IPS-15b (cell line): ENCODE measurements around the gene SFXN5.

ENCODE experiments used
- H3K27me3 ChIP-seq: one replicate; pipeline ENCODE4 v1.6.1; 2013; ENCODE audit warnings: low read length; ENCODE audit not compliant: control insufficient read depth, insufficient read depth
- H3K36me3 ChIP-seq: one replicate; pipeline ENCODE4 v1.6.1; 2013; ENCODE audit warnings: low read length; ENCODE audit not compliant: control insufficient read depth, insufficient read depth
- H3K4me1 ChIP-seq: one replicate; pipeline ENCODE4 v1.6.1; 2013; ENCODE audit warnings: mild to moderate bottlenecking, low read length; ENCODE audit not compliant: control insufficient read depth, insufficient read depth
- H3K4me3 ChIP-seq: one replicate; pipeline ENCODE4 v1.5.1; 2013; ENCODE audit warnings: low read depth, low read length
- H3K9ac ChIP-seq: one replicate; pipeline ENCODE4 v1.6.1; 2013; ENCODE audit warnings: low read depth, mild to moderate bottlenecking, low read length
- H3K9me3 ChIP-seq: one replicate; pipeline ENCODE4 v1.6.1; 2013; ENCODE audit warnings: mild to moderate bottlenecking, low read length; ENCODE audit not compliant: control insufficient read depth, insufficient read depth

The SFXN5 gene

DNA sequence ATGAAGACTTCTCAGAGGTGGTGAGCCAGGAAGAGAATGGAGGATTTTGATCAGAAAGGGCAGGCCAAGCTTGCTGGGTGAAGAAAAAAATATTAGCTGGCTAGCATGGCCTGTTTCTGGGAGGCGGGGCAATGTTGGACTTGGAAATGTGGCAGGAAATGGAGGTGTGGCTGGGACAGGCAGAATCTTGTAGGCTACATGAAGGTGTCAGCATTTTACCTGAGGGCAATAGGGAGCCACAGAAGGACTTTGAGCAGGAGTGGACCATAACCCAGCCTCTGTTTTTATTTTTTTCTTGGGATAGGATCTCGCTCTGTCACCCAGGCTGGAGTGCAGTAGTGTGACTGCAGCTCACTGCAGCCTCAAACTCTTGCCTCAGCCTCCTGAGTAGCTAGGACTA, 122.5 kb downstream of the SFXN5 start:
- Histone ChIP-seq H3K36me3 (peaks cover 3% of the 10 kb centered on the region), H3K27me3 (no peaks in the 10 kb centered on the region), H3K9me3 (no peaks in the 10 kb centered on the region), H3K4me1 (peaks cover 9% of the 10 kb centered on the region), H3K4me3 (no peak overlapping the region), H3K9ac (no peak overlapping the region)

DNA sequence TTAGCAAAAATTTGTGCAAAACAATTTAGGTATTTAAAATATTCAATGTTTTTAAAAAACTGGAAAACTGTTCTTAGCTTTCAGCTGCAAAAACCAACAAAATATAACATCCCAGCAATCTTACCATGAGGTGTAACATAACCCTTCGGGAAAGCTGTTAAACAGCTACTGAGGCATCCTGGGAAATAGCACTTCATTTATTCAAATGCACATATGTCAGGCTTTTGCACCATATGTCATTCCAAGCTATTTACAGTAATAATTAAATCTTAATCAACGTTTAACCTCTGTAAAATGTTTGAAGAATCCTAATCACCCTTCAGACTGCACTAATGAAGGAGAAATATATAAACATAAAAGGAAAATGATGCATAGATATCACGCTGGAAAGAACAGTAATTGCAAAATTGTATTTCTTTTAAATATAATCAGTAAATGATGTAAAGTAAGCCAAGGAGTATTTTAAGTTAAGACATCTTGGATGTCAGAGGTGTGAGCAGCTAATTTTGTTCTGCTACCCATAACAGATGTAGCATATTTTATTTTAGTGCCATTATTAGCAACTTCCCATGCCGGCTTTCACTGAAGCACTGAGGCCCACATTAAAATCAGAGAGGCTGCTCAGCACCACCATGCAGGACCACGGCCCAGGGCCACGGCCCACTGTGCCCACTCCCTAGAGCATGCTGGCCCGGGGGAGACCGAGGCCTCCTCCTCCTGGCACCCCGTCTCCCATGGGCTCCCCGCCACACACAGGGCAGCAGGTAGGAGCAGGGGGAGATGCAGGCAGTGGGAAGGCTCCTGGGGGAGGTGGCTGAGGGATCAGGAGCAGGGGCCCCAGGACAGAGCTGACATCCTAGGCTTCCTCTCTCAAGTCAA, 123.3 kb downstream of the SFXN5 start:
- Histone ChIP-seq H3K36me3 (peaks cover 3% of the 10 kb centered on the region), H3K4me3 (no peak overlapping the region), H3K27me3 (no peaks in the 10 kb centered on the region), H3K9me3 (no peaks in the 10 kb centered on the region), H3K9ac (no peak overlapping the region), H3K4me1 (peaks cover 9% of the 10 kb centered on the region)

DNA sequence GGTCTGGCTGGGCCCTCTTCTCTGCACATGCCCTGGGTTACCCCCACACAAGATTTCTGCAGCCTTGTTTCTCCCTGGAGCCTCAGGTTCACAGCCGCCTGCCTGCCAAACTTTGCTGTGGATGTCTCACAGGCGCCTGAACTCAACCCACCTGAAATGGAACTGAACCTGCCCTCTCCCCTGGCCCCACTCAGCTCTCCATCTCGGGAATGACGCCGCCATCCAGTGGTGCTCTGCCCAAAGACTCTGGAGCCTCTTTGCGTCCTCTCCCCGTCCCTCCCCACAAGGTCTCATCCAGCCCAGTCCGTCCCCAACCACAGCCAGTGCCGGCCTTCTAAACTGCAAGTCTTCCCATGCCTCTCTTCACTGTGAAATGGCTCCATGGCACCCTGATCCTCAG, 125.0 kb downstream of the SFXN5 start:
- H3K9me3 ChIP-seq = no peaks in the 10 kb centered on the region
- H3K4me3 ChIP-seq = no peak overlapping the region
- H3K27me3 ChIP-seq = no peaks in the 10 kb centered on the region

DNA sequence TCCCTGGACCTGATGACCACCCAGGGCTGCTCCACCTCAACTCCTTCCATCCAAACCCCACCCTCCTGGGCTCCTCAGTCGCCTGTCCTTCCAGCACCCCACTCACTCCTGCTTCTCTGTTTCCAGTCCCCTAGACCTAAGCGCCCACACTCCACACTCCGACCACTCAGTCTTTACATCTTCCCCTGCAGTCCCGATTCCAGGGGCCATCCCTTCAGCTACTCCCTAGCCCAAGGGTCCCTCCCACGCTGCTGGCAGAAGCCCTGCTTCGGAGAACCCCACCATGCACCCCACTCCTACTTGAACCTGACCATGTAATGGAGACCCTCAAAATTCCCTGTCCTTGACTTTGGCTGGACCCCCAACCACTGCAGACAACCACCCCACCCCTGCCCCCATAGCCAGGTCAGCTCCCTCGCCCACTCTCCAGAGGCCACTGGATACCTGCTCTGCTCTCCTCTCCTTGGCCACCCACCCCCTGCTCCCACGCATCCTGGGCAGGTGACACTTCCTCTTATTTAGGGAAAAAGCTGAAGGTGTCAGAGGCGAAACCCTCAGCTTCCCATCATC, 126.0 kb downstream of the SFXN5 start:
- Histone ChIP-seq H3K4me1 (peaks cover 1% of the 10 kb centered on the region), H3K9ac (no peak overlapping the region), H3K4me3 (no peak overlapping the region), H3K9me3 (no peaks in the 10 kb centered on the region), H3K27me3 (no peaks in the 10 kb centered on the region), H3K36me3 (peaks cover under 1% of the 10 kb centered on the region)

More for the DNA sequence above, 125.0 kb downstream of the SFXN5 start:
- Histone ChIP-seq H3K36me3 (peaks cover 3% of the 10 kb centered on the region), H3K4me1 (no peaks in the 10 kb centered on the region), H3K9ac (no peak overlapping the region)

DNA sequence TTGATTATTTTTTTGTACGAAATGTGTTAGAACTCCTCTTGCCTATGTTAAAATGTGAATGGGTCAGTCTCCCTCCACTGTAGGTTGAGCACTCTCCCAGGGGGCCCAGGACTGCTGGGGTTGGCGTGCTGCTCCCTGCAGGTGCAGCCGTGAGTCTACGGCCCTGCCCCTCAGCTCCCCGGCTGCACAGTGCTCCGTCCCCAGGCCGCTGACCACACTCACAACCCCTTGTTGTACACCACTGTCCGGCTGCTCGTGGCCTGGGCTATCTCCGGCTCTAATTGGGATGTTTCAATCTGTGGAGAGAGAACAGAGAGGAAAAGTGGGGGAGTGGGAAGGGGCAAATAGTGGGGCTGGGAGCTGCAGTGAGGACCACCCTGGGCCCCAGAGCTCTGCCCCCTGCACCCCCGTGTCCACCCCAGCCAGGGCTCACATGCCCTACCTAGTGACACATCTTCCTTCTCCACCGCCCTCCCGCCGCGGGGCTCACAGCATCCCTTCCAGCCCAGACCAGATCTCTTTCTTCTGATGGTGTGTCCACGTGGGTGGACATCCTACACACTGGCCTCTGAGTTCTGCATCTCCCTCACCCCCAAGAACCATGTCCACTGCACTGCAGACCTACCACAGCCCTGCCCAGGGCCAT, 126.6 kb downstream of the SFXN5 start:
- Histone ChIP-seq H3K4me3 (no peak overlapping the region), H3K9me3 (no peaks in the 10 kb centered on the region), H3K4me1 (peaks cover 3% of the 10 kb centered on the region), H3K9ac (no peak overlapping the region), H3K27me3 (no peaks in the 10 kb centered on the region), H3K36me3 (no peaks in the 10 kb centered on the region)

DNA sequence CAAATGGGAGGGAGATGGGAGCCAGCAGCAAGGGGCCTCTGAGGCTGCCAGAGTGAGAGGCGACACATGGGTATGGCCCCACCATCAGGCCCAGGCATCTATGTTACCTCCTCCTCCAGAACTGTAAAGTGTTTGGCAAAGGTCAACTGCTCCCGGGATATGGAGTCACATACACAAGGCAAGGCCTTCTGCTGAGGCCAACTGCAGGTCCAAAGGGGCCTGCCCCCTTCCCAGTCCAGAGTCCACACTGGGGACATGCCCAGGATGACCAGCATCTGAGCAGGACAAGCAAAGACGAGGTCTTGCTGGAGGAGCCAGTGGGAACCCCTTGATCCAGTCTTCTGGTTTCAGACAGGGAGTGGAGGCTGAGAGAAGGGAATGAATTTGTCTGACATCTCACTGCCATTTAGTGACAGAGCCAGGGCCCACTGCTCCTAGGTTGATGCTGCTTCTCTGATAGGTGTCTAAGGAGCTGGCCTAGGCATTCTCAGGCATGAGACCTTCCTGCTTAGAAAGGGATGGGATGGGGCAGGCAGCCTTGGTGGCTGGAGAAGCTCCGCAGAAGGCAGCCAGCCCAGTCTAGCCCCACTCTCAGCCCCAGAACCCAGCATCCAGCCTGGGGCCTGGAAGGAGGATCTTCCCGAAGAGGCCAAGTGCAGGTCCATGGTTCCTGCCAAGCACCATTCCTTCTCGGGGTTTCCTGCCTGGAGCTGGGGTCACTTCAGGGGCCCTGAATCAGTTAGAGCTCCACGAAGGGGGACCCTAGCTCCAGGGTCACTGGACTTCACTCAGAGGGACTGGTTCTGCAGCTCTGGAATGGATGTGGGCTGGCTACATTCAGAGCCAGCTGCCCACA, 127.7 kb downstream of the SFXN5 start:
- no peak overlapping the region for H3K4me3 ChIP-seq
- no peak overlapping the region for H3K9ac ChIP-seq
- peaks cover 3% of the 10 kb centered on the region for H3K4me1 ChIP-seq
- no peaks in the 10 kb centered on the region for H3K9me3 ChIP-seq
- H3K36me3 ChIP-seq = no peaks in the 10 kb centered on the region
- peaks cover 2% of the 10 kb centered on the region for H3K27me3 ChIP-seq

DNA sequence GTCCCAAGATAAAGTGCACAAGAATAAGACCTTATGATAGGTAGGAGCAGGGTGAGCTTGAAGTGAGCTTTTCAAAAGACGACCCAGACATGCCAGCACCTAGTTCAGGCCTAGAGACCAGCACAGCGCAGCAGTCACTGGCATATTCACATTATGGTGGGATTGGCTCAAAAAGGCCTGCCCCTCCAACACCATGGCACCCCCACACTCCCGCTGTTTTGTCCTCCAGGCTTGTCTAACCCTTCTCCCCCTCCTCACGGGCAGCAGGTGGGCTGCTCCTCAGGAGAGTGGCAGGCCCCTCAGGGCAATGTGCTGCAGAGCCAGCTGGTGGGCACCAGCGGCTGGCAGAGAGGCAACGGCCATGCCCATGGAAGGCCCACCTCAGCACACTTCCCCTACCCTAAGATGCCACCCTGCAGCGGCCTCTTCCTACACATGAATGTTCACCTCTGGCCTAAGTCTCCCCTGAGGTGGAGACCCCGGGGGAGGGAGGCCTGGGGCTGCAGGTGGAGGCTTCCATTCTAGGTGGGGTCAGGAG, 128.6 kb downstream of the SFXN5 start:
- peaks cover 3% of the 10 kb centered on the region for H3K4me1 ChIP-seq
- no peaks in the 10 kb centered on the region for H3K9me3 ChIP-seq
- H3K9ac ChIP-seq = no peak overlapping the region
- H3K27me3 ChIP-seq = peaks cover 4% of the 10 kb centered on the region
- no peak overlapping the region for H3K4me3 ChIP-seq
- no peaks in the 10 kb centered on the region for H3K36me3 ChIP-seq

DNA sequence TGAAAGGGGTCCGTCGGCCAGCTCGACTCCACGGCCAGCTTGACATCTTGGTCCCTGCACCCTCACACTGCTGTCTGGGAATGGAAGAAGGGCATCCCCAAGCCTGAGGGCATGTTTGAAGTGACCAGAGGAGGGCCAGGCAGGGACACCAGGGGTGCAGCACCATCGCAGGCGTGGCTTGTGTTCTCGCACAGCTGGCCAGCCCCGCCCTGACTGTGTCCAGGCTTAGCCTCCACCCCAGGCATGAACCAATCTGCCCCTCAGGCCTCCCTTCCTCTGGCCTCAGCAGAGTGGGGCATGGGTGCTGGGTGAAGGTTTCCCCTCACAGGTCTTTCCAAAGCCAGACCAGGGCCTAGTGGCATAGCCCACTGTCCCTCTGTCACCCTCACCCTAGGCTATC, 129.2 kb downstream of the SFXN5 start:
- Histone ChIP-seq H3K9ac (no peak overlapping the region), H3K27me3 (peaks cover 4% of the 10 kb centered on the region), H3K4me3 (no peak overlapping the region), H3K9me3 (no peaks in the 10 kb centered on the region), H3K4me1 (peaks cover 3% of the 10 kb centered on the region), H3K36me3 (no peaks in the 10 kb centered on the region)

DNA sequence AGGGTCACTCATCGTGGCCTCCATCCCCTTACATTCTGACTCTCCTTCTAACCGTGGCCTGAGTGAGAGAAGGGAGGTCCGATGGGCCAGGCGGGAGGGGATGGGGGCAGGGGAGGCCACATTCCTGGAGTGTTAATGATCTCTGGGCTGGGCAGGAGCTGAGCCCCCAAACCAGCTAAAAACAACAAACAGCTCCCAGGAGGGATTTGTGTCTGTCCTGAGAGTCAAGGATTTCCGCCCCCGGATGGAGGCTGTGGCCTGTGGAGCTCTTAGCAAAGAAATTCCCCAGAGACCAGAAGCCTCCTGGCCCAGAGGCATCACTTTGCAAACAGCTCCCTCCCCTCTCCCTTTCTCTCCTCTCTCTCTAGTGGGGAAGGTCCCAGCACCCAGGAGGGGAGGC, 130.7 kb downstream of the SFXN5 start:
- Histone ChIP-seq H3K27me3 (peaks cover 11% of the 10 kb centered on the region), H3K9ac (no peak overlapping the region), H3K36me3 (no peaks in the 10 kb centered on the region), H3K4me1 (peaks cover 9% of the 10 kb centered on the region), H3K9me3 (no peaks in the 10 kb centered on the region), H3K4me3 (no peak overlapping the region)

DNA sequence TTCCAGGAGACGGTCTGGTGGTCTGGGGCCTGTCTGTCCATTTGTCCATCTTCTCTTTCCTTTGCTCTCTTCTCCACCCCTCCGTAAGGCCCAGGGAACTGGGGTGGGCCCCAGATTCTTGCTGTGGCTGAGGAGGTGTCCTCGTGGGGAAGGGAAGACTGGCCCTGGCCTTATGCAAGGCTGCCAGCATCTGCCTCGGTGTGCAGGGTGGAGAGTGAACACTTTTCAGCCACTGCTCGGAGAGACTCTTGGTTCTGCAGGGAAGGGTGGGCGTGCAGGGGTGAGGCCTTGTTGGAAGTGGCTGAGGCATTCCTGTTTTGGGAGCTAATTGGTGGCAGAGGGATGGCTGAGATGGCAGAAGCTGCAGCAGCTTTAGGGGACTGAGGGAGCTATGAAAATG, 131.2 kb downstream of the SFXN5 start:
- peaks cover 9% of the 10 kb centered on the region for H3K4me1 ChIP-seq

DNA sequence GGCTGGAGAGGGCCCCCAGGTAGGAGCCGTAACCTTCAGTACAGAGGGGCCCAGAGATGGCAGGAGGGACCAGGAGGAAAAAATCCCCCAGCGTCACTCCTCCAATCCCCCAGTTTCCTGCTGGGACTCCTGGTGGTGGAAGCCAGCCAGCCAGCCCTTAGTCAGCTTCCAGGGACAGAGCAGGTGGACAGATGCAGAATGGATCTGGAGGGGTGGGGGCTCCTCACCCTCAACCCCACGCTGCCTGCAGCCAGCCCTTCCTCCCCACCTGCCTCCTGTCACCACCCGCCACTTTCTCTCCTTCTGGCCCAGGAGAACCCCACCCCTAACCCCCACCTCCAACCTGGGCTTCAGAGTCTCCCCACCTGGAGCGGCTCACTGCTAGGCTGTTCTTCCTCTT, 133.1 kb downstream of the SFXN5 start:
- no peaks in the 10 kb centered on the region for H3K36me3 ChIP-seq
- H3K9me3 ChIP-seq = no peaks in the 10 kb centered on the region
- H3K4me3 ChIP-seq = no peak overlapping the region
- peaks cover 25% of the 10 kb centered on the region for H3K27me3 ChIP-seq
- no peak overlapping the region for H3K9ac ChIP-seq
- peaks cover 9% of the 10 kb centered on the region for H3K4me1 ChIP-seq

More for the DNA sequence above, 131.2 kb downstream of the SFXN5 start:
- Histone ChIP-seq H3K4me3 (no peak overlapping the region), H3K9ac (no peak overlapping the region), H3K27me3 (peaks cover 15% of the 10 kb centered on the region), H3K36me3 (no peaks in the 10 kb centered on the region), H3K9me3 (no peaks in the 10 kb centered on the region)
